HEK293 (cell line): ENCODE data around the gene PEX5L.

ENCODE experiments used
- CTCF ChIA-PET: fragments of 350-600 bp; formaldehyde crosslinking; extraction: SDS; loops from one replicate; lab custom pipeline; 2021; ENCODE audit warnings: antibody characterized with exemption; lab: Yijun Ruan, JAX
- POLR2A ChIA-PET: fragments of 300-600 bp; formaldehyde crosslinking; extraction: SDS; loops from one replicate; lab custom pipeline; 2020; ENCODE audit warnings: antibody characterized with exemption, inconsistent platforms; lab: Yijun Ruan, JAX
- H3K27ac ChIP-seq: fragments of 200-500 bp; sonication (Bioruptor generic); 2 replicates; pipeline ENCODE4 v1.5.1; 2014; ENCODE audit warnings: low read depth, low read length, control low read depth, inconsistent platforms; ENCODE audit errors: extremely low read depth
- H3K36me3 ChIP-seq, 2 experiments: fragments of 200-500 bp in 1 of 2; sonication (Bioruptor generic) in 1 of 2; 1 replicate in 1 of 2; 2 replicates in 1 of 2; pipeline ENCODE4 v1.5.1; 2014 to 2017; ENCODE audit warnings: inconsistent platforms in 2 of 2, low read length in 2 of 2; ENCODE audit not compliant: control insufficient read depth in 2 of 2, insufficient read depth in 1 of 2
- H3K4me1 ChIP-seq: fragments of 200-500 bp; sonication (Bioruptor generic); 2 replicates; pipeline ENCODE4 v1.5.1; 2014; ENCODE audit warnings: mild to moderate bottlenecking, low read length, inconsistent platforms; ENCODE audit not compliant: control insufficient read depth, insufficient read depth
- H3K4me3 ChIP-seq: 2 replicates; pipeline ENCODE4 v1.5.1; 2011; ENCODE audit warnings: low read depth, mild to moderate bottlenecking, control low read depth, low read length, moderate library complexity
- H3K9me3 ChIP-seq: fragments of 200-500 bp; sonication (Bioruptor generic); 2 replicates; pipeline ENCODE4 v1.5.1; 2014; ENCODE audit warnings: low read depth, low read length, inconsistent platforms; ENCODE audit not compliant: control insufficient read depth, insufficient read depth
- HOXA7 ChIP-seq: sonication (generic); formaldehyde crosslinking; IDR thresholded peaks from 2 replicates; pipeline ENCODE4 v1.8.1; 2022; ENCODE audit warnings: missing genetic modification reagents, borderline replicate concordance
- INSM2 ChIP-seq: fragments of 450-650 bp; formaldehyde crosslinking; IDR thresholded peaks from 2 replicates; pipeline ENCODE4 v1.5.1; 2016; ENCODE audit warnings: missing biosample characterization, missing genetic modification characterization
- KLF10 ChIP-seq: fragments of 450-650 bp; IDR thresholded peaks from 2 replicates; pipeline ENCODE4 v1.5.1; 2018; ENCODE audit warnings: missing biosample characterization, mild to moderate bottlenecking, missing genetic modification characterization
- OVOL3 ChIP-seq: fragments of 450-650 bp; formaldehyde crosslinking; IDR thresholded peaks from 2 replicates; pipeline ENCODE4 v1.5.1; 2016; ENCODE audit warnings: missing biosample characterization, missing genetic modification characterization
- SALL2 ChIP-seq: fragments of 450-650 bp; formaldehyde crosslinking; IDR thresholded peaks from 2 replicates; pipeline ENCODE4 v1.5.0; 2017; ENCODE audit warnings: missing biosample characterization, mild to moderate bottlenecking, missing genetic modification characterization, borderline replicate concordance
- TRIM28 ChIP-seq: IDR thresholded peaks from 2 replicates; pipeline ENCODE4 v1.6.1; 2011; ENCODE audit warnings: low read length, control low read depth, borderline replicate concordance
- ZBTB11 ChIP-seq: fragments of 450-650 bp; formaldehyde crosslinking; conservative IDR thresholded peaks from 2 replicates; pipeline ENCODE4 v1.5.1; 2016; ENCODE audit warnings: low read depth, missing biosample characterization, missing genetic modification characterization
- ZBTB26 ChIP-seq: fragments of 450-650 bp; formaldehyde crosslinking; optimal IDR thresholded peaks from 2 replicates; pipeline ENCODE3; 2016; ENCODE audit warnings: missing biosample characterization, mild to moderate bottlenecking, missing genetic modification characterization
- ZFP3 ChIP-seq: fragments of 450-650 bp; formaldehyde crosslinking; IDR thresholded peaks from 2 replicates; pipeline ENCODE4 v1.5.1; 2016; ENCODE audit warnings: low read depth, missing biosample characterization, missing genetic modification characterization
- ZFP41 ChIP-seq: fragments of 450-650 bp; formaldehyde crosslinking; IDR thresholded peaks from 2 replicates; pipeline ENCODE4 v1.5.1; 2016; ENCODE audit warnings: missing biosample characterization, missing genetic modification characterization, borderline replicate concordance
- ZNF133 ChIP-seq: fragments of 450-650 bp; formaldehyde crosslinking; IDR thresholded peaks from 2 replicates; pipeline ENCODE4 v1.5.1; 2016; ENCODE audit warnings: missing biosample characterization, missing genetic modification characterization
- ZNF155 ChIP-seq: fragments of 450-650 bp; formaldehyde crosslinking; IDR thresholded peaks from 2 replicates; pipeline ENCODE4 v1.5.1; 2016; ENCODE audit warnings: missing biosample characterization, missing genetic modification characterization
- ZNF169 ChIP-seq: fragments of 450-650 bp; formaldehyde crosslinking; IDR thresholded peaks from 2 replicates; pipeline ENCODE4 v1.5.1; 2016; ENCODE audit warnings: missing biosample characterization, missing genetic modification characterization
- ZNF184 ChIP-seq: fragments of 450-650 bp; IDR thresholded peaks from 2 replicates; pipeline ENCODE4 v1.5.1; 2018; ENCODE audit warnings: missing biosample characterization, mild to moderate bottlenecking, missing genetic modification characterization
- ZNF214 ChIP-seq: fragments of 450-650 bp; formaldehyde crosslinking; IDR thresholded peaks from 2 replicates; pipeline ENCODE4 v1.5.1; 2017; ENCODE audit warnings: missing biosample characterization, mild to moderate bottlenecking, missing genetic modification characterization, borderline replicate concordance
- ZNF391 ChIP-seq: fragments of 450-650 bp; formaldehyde crosslinking; IDR thresholded peaks from 2 replicates; pipeline ENCODE4 v1.5.1; 2016; ENCODE audit warnings: low read depth, missing biosample characterization, missing genetic modification characterization, borderline replicate concordance
- ZNF510 ChIP-seq: fragments of 450-650 bp; formaldehyde crosslinking; IDR thresholded peaks from 2 replicates; pipeline ENCODE4 v1.5.1; 2018; ENCODE audit warnings: mild to moderate bottlenecking, missing genetic modification characterization, missing biosample characterization; ENCODE audit not compliant: insufficient replicate concordance
- ZNF529 ChIP-seq: fragments of 450-650 bp; formaldehyde crosslinking; IDR thresholded peaks from 2 replicates; pipeline ENCODE4 v1.5.1; 2017; ENCODE audit warnings: missing genetic modification characterization, missing biosample characterization; ENCODE audit not compliant: insufficient replicate concordance
- ZNF544 ChIP-seq: fragments of 450-650 bp; formaldehyde crosslinking; IDR thresholded peaks from 2 replicates; pipeline ENCODE4 v1.5.0; 2017; ENCODE audit warnings: missing biosample characterization, missing genetic modification characterization
- ZNF558 ChIP-seq: fragments of 450-650 bp; formaldehyde crosslinking; IDR thresholded peaks from 2 replicates; pipeline ENCODE4 v1.5.1; 2016; ENCODE audit warnings: missing biosample characterization, missing genetic modification characterization
- ZNF654 ChIP-seq: fragments of 450-650 bp; formaldehyde crosslinking; IDR thresholded peaks from 2 replicates; pipeline ENCODE4 v1.5.1; 2016; ENCODE audit warnings: low read depth, missing biosample characterization, missing genetic modification characterization
- ZNF843 ChIP-seq: fragments of 450-650 bp; formaldehyde crosslinking; IDR thresholded peaks from 2 replicates; pipeline ENCODE4 v1.5.1; 2016; ENCODE audit warnings: missing biosample characterization, missing genetic modification characterization
- ZSCAN5A ChIP-seq: fragments of 450-650 bp; formaldehyde crosslinking; IDR thresholded peaks from 2 replicates; pipeline ENCODE4 v1.5.1; 2016; ENCODE audit warnings: missing biosample characterization, missing genetic modification characterization
- ZXDB ChIP-seq: fragments of 450-650 bp; formaldehyde crosslinking; IDR thresholded peaks from 2 replicates; pipeline ENCODE4 v1.5.1; 2016; ENCODE audit warnings: missing biosample characterization, missing genetic modification characterization

The PEX5L gene

GRCh38 chr3:179796421-179796820, 240.3 kb downstream of the PEX5L start:
- ChIA-PET CTCF (interaction anchor here (0.7 kb wide), 1 partner anchor 15 kb away, joined by 3 read pairs; no protein-coding TSS in a partner anchor), POLR2A (no interaction called here)
- Histone ChIP-seq H3K27ac (no peak overlapping the region), H3K4me1 (no peaks in the 10 kb centered on the region), H3K9me3 (no peaks in the 10 kb centered on the region), H3K4me3 (no peak overlapping the region), H3K36me3 (no peaks in the 10 kb centered on the region)
- no peak for TF ChIP-seq ZFP41
- TF ChIP-seq ZNF155 (tag by site-specific recombination) = no peak
- TF ChIP-seq ZNF654 (tag by site-specific recombination) = no peak
- no peak for TF ChIP-seq ZNF510
- TF ChIP-seq SALL2 (tag by site-specific recombination) = no peak
- no peak for TF ChIP-seq ZXDB (tag by site-specific recombination)
- TF ChIP-seq ZFP3 (tag by site-specific recombination) = no peak
- no peak for TF ChIP-seq ZNF544 (tag by site-specific recombination)
- no peak for TF ChIP-seq ZNF558 (tag by site-specific recombination)
- no peak for TF ChIP-seq ZBTB26 (tag by site-specific recombination)
- no peak for TF ChIP-seq ZNF843 (tag by site-specific recombination)
- no peak for TF ChIP-seq ZNF133 (tag by site-specific recombination)

GRCh38 chr3:179794355-179794754, 242.4 kb downstream of the PEX5L start:
- Histone ChIP-seq H3K36me3 (no peaks in the 10 kb centered on the region), H3K27ac (no peak overlapping the region), H3K4me3 (no peak overlapping the region), H3K9me3 (no peaks in the 10 kb centered on the region), H3K4me1 (no peaks in the 10 kb centered on the region)
- ChIA-PET POLR2A (no interaction called here), CTCF (interaction anchor here (1.1 kb wide), 1 partner anchor 17 kb away, joined by 4 read pairs; no protein-coding TSS in a partner anchor)
- TF ChIP-seq TRIM28 (no peak), ZSCAN5A (no peak), ZBTB11 (no peak), KLF10 (no peak), ZNF391 (no peak), HOXA7 (CRISPR knock-in tag) (no peak), INSM2 (tag by site-specific recombination) (no peak), OVOL3 (tag by site-specific recombination) (no peak), ZNF184 (tag by site-specific recombination) (no peak), ZNF214 (tag by site-specific recombination) (no peak), ZNF529 (tag by site-specific recombination) (no peak), ZNF169 (tag by site-specific recombination) (no peak), ZNF544 (tag by site-specific recombination) (no peak), ZNF133 (tag by site-specific recombination) (no peak)
